IMR-90 (cell line): ENCODE results near the gene SEMA5A. TPM values are rescaled to one million over a fixed set of nuclear protein-coding genes. Genes with fewer than 3 reads are reported as not detected.

Experiments
- ATAC-seq: fragments of 200-7000 bp; cut with Tn5 transposase; 2 replicates; pipeline ENCODE4 v1.9.1; 2020; ENCODE audit warnings: low read depth, mild to moderate bottlenecking, moderate library complexity
- BruUV-seq: library from RNA; stranded (reverse); fragments of 400-500 nt; replicated peaks from 2 replicates; lab custom pipeline; 2021; lab: Mats Ljungman, UMichigan
- CTCF ChIA-PET: fragments of 300-600 bp; formaldehyde crosslinking; extraction: SDS; loops from one replicate; lab custom pipeline; 2021; ENCODE audit warnings: antibody characterized with exemption; lab: Yijun Ruan, JAX
- POLR2A ChIA-PET: fragments of 300-600 bp; sonication (Branson Sonifier 250); formaldehyde crosslinking; loops from one replicate; lab custom pipeline; 2022; ENCODE audit warnings: antibody characterized with exemption; ENCODE audit not compliant: unreplicated experiment; lab: Charles Lee
- DNase-seq: peaks from one replicate; pipeline ENCODE4 v3.0.0; 2013
- H2AFZ ChIP-seq: replicated peaks from 2 replicates; pipeline ENCODE3; 2013; ENCODE audit warnings: low read length, mild to moderate bottlenecking; ENCODE audit not compliant: poor library complexity
- H2AK5ac ChIP-seq: 2 replicates; pipeline ENCODE4 v1.6.1; 2013; ENCODE audit warnings: low read depth, low read length, inconsistent platforms
- H2AK9ac ChIP-seq: replicated peaks from 2 replicates; pipeline ENCODE3; 2013; ENCODE audit warnings: mild to moderate bottlenecking, low read depth, low read length, moderate library complexity; ENCODE audit not compliant: poor library complexity
- H2BK120ac ChIP-seq: 2 replicates; pipeline ENCODE4 v1.6.1; 2013; ENCODE audit warnings: low read depth, low read length, inconsistent platforms
- H2BK15ac ChIP-seq: 3 replicates; pipeline ENCODE4 v1.6.1; 2013; ENCODE audit warnings: low read depth, low read length, inconsistent platforms
- H2BK20ac ChIP-seq: 2 replicates; pipeline ENCODE4 v1.6.1; 2013; ENCODE audit warnings: low read depth, mild to moderate bottlenecking, inconsistent platforms, low read length, moderate library complexity
- H2BK5ac ChIP-seq: 2 replicates; pipeline ENCODE4 v1.6.1; 2013; ENCODE audit warnings: mild to moderate bottlenecking, low read depth, low read length, inconsistent platforms; ENCODE audit not compliant: poor library complexity, severe bottlenecking
- H3K14ac ChIP-seq: replicated peaks from 2 replicates; pipeline ENCODE4 v1.6.1; 2013; ENCODE audit warnings: low read depth, low read length, inconsistent platforms
- H3K18ac ChIP-seq: 2 replicates; pipeline ENCODE4 v1.6.1; 2013; ENCODE audit warnings: low read depth, low read length, control low read depth
- H3K23ac ChIP-seq: 2 replicates; pipeline ENCODE4 v1.6.1; 2013; ENCODE audit warnings: low read depth, low read length, inconsistent platforms
- H3K27ac ChIP-seq: 2 replicates; pipeline ENCODE4 v1.5.1; 2013; ENCODE audit warnings: mild to moderate bottlenecking, control low read depth, low read length; ENCODE audit not compliant: insufficient read depth
- H3K27me3 ChIP-seq: 2 replicates; pipeline ENCODE4 v1.6.1; 2013; ENCODE audit warnings: low read length; ENCODE audit not compliant: control insufficient read depth, insufficient read depth
- H3K36me3 ChIP-seq: 2 replicates; pipeline ENCODE4 v1.6.1; 2013; ENCODE audit warnings: low read length, mixed read lengths; ENCODE audit not compliant: control insufficient read depth, insufficient read depth
- H3K4ac ChIP-seq: 2 replicates; pipeline ENCODE4 v1.6.1; 2013; ENCODE audit warnings: low read depth, low read length, inconsistent platforms
- H3K4me1 ChIP-seq: 2 replicates; pipeline ENCODE4 v1.6.1; 2013; ENCODE audit warnings: low read length, mixed read lengths; ENCODE audit not compliant: control insufficient read depth, insufficient read depth
- H3K4me2 ChIP-seq: 2 replicates; pipeline ENCODE4 v1.6.1; 2013; ENCODE audit warnings: low read depth, mild to moderate bottlenecking, control low read depth, low read length, moderate library complexity
- H3K4me3 ChIP-seq: 2 replicates; pipeline ENCODE4 v1.5.1; 2013; ENCODE audit warnings: low read depth, mild to moderate bottlenecking, control low read depth, low read length, moderate library complexity; ENCODE audit not compliant: insufficient read depth
- H3K56ac ChIP-seq: 2 replicates; pipeline ENCODE4 v1.6.1; 2013; ENCODE audit warnings: low read length, inconsistent platforms; ENCODE audit not compliant: insufficient read depth; ENCODE audit errors: extremely low read depth
- H3K79me1 ChIP-seq, 2 experiments: 2 replicates each; pipeline ENCODE4 v1.6.1; 2013; ENCODE audit warnings: low read length in 2 of 2, inconsistent platforms in 1 of 2, low read depth in 1 of 2
- H3K9ac ChIP-seq: 2 replicates; pipeline ENCODE4 v1.6.1; 2013; ENCODE audit warnings: low read depth, low read length, control low read depth
- H3K9me1 ChIP-seq: 2 replicates; pipeline ENCODE4 v1.6.1; 2013; ENCODE audit warnings: low read length, inconsistent platforms; ENCODE audit not compliant: insufficient read depth
- H3K9me3 ChIP-seq: 2 replicates; pipeline ENCODE4 v1.6.1; 2013; ENCODE audit warnings: low read length; ENCODE audit not compliant: control insufficient read depth, insufficient read depth
- H4K20me1 ChIP-seq: 2 replicates; pipeline ENCODE4 v1.6.1; 2013; ENCODE audit warnings: low read length, inconsistent platforms; ENCODE audit not compliant: insufficient read depth
- H4K5ac ChIP-seq: 2 replicates; pipeline ENCODE4 v1.6.1; 2013; ENCODE audit warnings: mild to moderate bottlenecking, low read depth, low read length, control low read depth
- H4K8ac ChIP-seq, 2 experiments: 2 replicates each; pipeline ENCODE4 v1.6.1; 2013; ENCODE audit warnings: low read depth in 2 of 2, low read length in 2 of 2, control low read depth in 1 of 2, inconsistent platforms in 1 of 2
- H4K91ac ChIP-seq: 2 replicates; pipeline ENCODE4 v1.6.1; 2013; ENCODE audit warnings: low read depth, low read length, inconsistent platforms; ENCODE audit not compliant: insufficient read depth
- BHLHE40 ChIP-seq: fragments of 150-350 bp; IDR thresholded peaks from 2 replicates; pipeline ENCODE4 v1.6.1; 2016; ENCODE audit warnings: mild to moderate bottlenecking, low read depth, low read length
- CHD1 ChIP-seq: IDR thresholded peaks from 2 replicates; pipeline ENCODE4 v1.6.1; 2012; ENCODE audit warnings: low read depth, low read length, improper control_type of control experiment
- FOS ChIP-seq: fragments of 150-350 bp; IDR thresholded peaks from 2 replicates; pipeline ENCODE4 v1.6.1; 2016; ENCODE audit warnings: low read depth, low read length
- MAFK ChIP-seq: IDR thresholded peaks from 2 replicates; pipeline ENCODE4 v1.6.1; 2012; ENCODE audit warnings: low read depth, low read length, improper control_type of control experiment
- MXI1 ChIP-seq: IDR thresholded peaks from 2 replicates; pipeline ENCODE4 v1.6.1; 2012; ENCODE audit warnings: low read depth, mild to moderate bottlenecking, low read length, moderate library complexity, borderline replicate concordance
- NFE2L2 ChIP-seq: fragments of 150-350 bp; IDR thresholded peaks from 2 replicates; pipeline ENCODE4 v1.6.1; 2016; ENCODE audit warnings: low read depth, mild to moderate bottlenecking, low read length
- POLR2A ChIP-seq: IDR thresholded peaks from 2 replicates; pipeline ENCODE4 v1.6.1; 2012; ENCODE audit warnings: mild to moderate bottlenecking, low read depth, low read length
- RAD21 ChIP-seq: IDR thresholded peaks from 2 replicates; pipeline ENCODE4 v1.6.1; 2012; ENCODE audit warnings: low read length, improper control_type of control experiment
- RFX5 ChIP-seq: IDR thresholded peaks from 2 replicates; pipeline ENCODE4 v1.8.0; 2012; ENCODE audit warnings: low read depth, mild to moderate bottlenecking, low read length, moderate library complexity
- SMC3 ChIP-seq: fragments of 150-350 bp; IDR thresholded peaks from 2 replicates; pipeline ENCODE4 v1.6.1; 2016; ENCODE audit warnings: low read depth, mild to moderate bottlenecking, antibody characterized with exemption, low read length, moderate library complexity
- WGBS, 2 experiments: methylation state at CpG; one replicate each; pipeline versions ENCODE4 v1.1.5 to v1.1.7; 2013; ENCODE audit warnings: missing lambda C conversion rate in 2 of 2; ENCODE audit not compliant: insufficient read length in 1 of 2; ENCODE audit errors: extremely low coverage in 2 of 2; 5-methylcytosine and 5-hydroxymethylcytosine counted together
- dilution Hi-C: fragments of 300-500 bp; cut with HindIII; formaldehyde crosslinking; loops from one replicate; pipeline ENCODE4 v1.14.3; 2018; ENCODE audit warnings: low sequenced_read_pairs; ENCODE audit not compliant: unreplicated experiment
- in situ Hi-C: fragments of 300-500 bp; cut with MboI; formaldehyde crosslinking; loops from 3 replicates; pipeline ENCODE4 v1.14.3; 2019; ENCODE audit warnings: low sequenced_read_pairs, inconsistent platforms, mixed read lengths
- intact Hi-C: fragments of 100-400 bp; cut with micrococcal nuclease; formaldehyde crosslinking; loops from 2 replicates; pipeline ENCODE4 v1.10.0; 2022
- polyA plus RNA-seq, 3 experiments: library from polyadenylated mRNA; depleted of rRNA; stranded (reverse); fragments of >200 nt; gene quantifications; 2 replicates each; pipeline ENCODE4 v1.2.3, GENCODE V29; 2012; ENCODE audit warnings: low replicate concordance in 1 of 3
- total RNA-seq: library from RNA; depleted of rRNA; stranded (reverse); fragments of >200 nt; gene quantifications from 2 replicates; pipeline ENCODE4 v1.2.3, GENCODE V29; 2012
- TF ChIP-seq, protein P1 (sequence below): conservative IDR thresholded peaks from 2 replicates; pipeline ENCODE4 v1.5.1; 2012; ENCODE audit warnings: mild to moderate bottlenecking, low read depth, low read length, improper control_type of control experiment
- TF ChIP-seq, protein P2 (sequence below): fragments of 150-350 bp; IDR thresholded peaks from 2 replicates; pipeline ENCODE4 v1.6.1; 2017; ENCODE audit warnings: mild to moderate bottlenecking, antibody characterized with exemption, low read length, low read depth
- TF ChIP-seq, protein P3 (sequence below): fragments of 150-350 bp; IDR thresholded peaks from 2 replicates; pipeline ENCODE4 v1.6.1; 2016; ENCODE audit warnings: low read depth, mild to moderate bottlenecking, low read length, moderate library complexity, borderline replicate concordance

SEMA5A gene
- total and polyA plus RNA-seq, 2 of the 4 experiments (the other 2 are of a cell fraction), result 8.2 to 9.9 TPM

DNA sequence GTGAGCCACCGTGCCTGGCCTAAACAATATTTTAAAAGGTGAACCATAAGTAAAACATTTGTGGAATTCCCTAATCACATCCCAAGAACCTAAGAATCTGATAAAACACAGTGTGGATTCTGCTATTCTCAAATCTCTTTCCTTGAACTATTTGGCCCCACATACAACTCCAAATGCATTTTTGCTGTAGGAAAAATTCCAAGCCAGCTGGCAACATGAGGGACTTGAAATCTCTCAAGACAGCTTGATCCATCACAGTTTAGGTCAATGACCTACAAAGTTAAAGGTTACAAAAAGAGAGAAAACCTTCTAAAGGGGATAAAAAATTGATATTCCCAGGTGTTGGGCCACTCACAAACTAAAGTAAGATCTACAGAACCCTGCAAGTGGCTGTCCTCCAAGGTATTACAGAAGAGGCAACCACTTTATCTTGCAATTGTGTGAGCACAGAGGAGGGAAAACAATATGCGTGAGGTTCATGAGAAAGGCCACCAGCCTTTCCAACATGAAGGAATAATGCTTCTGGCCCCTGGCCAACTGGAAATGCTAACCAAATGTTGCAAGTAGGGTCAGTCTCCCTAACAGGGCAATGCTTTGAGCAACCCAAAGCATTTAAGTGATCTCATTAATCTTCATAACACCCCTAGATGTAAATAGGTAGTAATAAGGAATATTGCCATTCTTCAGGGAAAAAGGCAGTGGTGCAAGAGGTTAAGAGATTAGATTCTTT lies 221.4 kb downstream of the SEMA5A start:
- no peaks in the 10 kb centered on the region for H4K20me1 ChIP-seq
- no peak overlapping the region for H2BK20ac ChIP-seq
- no peak overlapping the region for H3K23ac ChIP-seq
- H3K14ac ChIP-seq, result no peak overlapping the region
- no peak for ATAC-seq
- H2AK9ac ChIP-seq, result no peak overlapping the region
- TF ChIP-seq SMC3, result no peak
- no peak for TF ChIP-seq CHD1
- no peak for TF ChIP-seq MAFK
- no peak for TF ChIP-seq FOS
- TF ChIP-seq, protein P1, sequence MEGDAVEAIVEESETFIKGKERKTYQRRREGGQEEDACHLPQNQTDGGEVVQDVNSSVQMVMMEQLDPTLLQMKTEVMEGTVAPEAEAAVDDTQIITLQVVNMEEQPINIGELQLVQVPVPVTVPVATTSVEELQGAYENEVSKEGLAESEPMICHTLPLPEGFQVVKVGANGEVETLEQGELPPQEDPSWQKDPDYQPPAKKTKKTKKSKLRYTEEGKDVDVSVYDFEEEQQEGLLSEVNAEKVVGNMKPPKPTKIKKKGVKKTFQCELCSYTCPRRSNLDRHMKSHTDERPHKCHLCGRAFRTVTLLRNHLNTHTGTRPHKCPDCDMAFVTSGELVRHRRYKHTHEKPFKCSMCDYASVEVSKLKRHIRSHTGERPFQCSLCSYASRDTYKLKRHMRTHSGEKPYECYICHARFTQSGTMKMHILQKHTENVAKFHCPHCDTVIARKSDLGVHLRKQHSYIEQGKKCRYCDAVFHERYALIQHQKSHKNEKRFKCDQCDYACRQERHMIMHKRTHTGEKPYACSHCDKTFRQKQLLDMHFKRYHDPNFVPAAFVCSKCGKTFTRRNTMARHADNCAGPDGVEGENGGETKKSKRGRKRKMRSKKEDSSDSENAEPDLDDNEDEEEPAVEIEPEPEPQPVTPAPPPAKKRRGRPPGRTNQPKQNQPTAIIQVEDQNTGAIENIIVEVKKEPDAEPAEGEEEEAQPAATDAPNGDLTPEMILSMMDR, result no peak
- TF ChIP-seq POLR2A, result no peak
- TF ChIP-seq MXI1, result no peak
- TF ChIP-seq, protein P2, sequence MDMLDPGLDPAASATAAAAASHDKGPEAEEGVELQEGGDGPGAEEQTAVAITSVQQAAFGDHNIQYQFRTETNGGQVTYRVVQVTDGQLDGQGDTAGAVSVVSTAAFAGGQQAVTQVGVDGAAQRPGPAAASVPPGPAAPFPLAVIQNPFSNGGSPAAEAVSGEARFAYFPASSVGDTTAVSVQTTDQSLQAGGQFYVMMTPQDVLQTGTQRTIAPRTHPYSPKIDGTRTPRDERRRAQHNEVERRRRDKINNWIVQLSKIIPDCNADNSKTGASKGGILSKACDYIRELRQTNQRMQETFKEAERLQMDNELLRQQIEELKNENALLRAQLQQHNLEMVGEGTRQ, result no peak
- TF ChIP-seq, protein P3, sequence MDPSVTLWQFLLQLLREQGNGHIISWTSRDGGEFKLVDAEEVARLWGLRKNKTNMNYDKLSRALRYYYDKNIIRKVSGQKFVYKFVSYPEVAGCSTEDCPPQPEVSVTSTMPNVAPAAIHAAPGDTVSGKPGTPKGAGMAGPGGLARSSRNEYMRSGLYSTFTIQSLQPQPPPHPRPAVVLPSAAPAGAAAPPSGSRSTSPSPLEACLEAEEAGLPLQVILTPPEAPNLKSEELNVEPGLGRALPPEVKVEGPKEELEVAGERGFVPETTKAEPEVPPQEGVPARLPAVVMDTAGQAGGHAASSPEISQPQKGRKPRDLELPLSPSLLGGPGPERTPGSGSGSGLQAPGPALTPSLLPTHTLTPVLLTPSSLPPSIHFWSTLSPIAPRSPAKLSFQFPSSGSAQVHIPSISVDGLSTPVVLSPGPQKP, result no peak
- TF ChIP-seq NFE2L2, result no peak
- no peak for TF ChIP-seq BHLHE40
- TF ChIP-seq RFX5, result no peak
- no peak for TF ChIP-seq RAD21
- H3K4ac ChIP-seq, result no peak overlapping the region
- no peak overlapping the region for H4K91ac ChIP-seq
- H2BK5ac ChIP-seq, result no peak overlapping the region
- no peak overlapping the region for H4K8ac ChIP-seq
- DNase-seq, result peak; percentile 9
- no peak overlapping the region for H3K9ac ChIP-seq
- 88% methylated on average over 1 of the region's 2 CpGs; no CpG with 5 or more reads in 1 of the 2 experiments for WGBS, 2 experiments
- H3K27me3 ChIP-seq, result no peaks in the 10 kb centered on the region
- peaks cover 1% of the 10 kb centered on the region; the same call in 1 of the 2 replicates for H3K36me3 ChIP-seq
- H3K4me2 ChIP-seq, result no peak overlapping the region
- dilution Hi-C loops, result no loop called here
- BruUV-seq, result no TSS peak
- H3K27ac ChIP-seq, result no peak overlapping the region
- H4K5ac ChIP-seq, result no peak overlapping the region
- no peak overlapping the region for H2BK120ac ChIP-seq
- H3K18ac ChIP-seq, result no peak overlapping the region
- H2BK15ac ChIP-seq, result no peak overlapping the region
- H3K9me3 ChIP-seq, result no peaks in the 10 kb centered on the region
- H3K4me3 ChIP-seq, result no peak overlapping the region
- ChIA-PET CTCF (no interaction called here), POLR2A (no interaction called here)
- H3K4me1 ChIP-seq, result peaks cover 1% of the 10 kb centered on the region; the same call in 1 of the 2 replicates
- intact Hi-C loops, result no loop called here
- peaks cover 0 to 24% of the 10 kb centered on the region in 2 experiments; a peak in 2 of 4 replicates for H3K79me1 ChIP-seq
- peaks cover 7% of the 10 kb centered on the region for H3K9me1 ChIP-seq
- no peak overlapping the region for H2AFZ ChIP-seq
- H3K56ac ChIP-seq, result no peak overlapping the region
- H2AK5ac ChIP-seq, result no peak overlapping the region
- in situ Hi-C loops, result no loop called here
